ENCODE data around the gene DDAH1. TPM values are rescaled to one million over a fixed set of nuclear protein-coding genes. Genes with fewer than 3 reads are reported as not detected.

DDAH1 gene
- total RNA-seq, 1 experiment from 2014 or later = 36.3 TPM

DNA sequence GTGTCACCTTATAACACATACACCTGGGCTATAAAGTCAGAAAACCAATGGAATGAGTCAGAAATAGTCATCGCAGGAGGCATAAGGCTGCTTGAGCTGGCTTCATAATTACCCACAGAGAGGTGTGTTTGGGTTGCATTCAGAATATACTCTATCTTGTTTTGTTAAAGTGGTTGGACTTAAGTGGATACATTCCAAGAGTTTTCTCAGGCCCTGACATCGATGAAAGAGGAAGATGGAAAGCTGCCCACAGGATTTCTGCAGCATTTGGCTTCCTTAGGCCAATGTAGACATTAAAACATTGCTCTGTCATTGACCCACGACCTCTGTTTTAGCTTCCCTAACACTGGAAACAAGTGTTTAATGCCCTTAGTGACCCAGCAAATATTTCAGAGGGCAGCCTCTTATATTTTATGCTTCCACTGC lies 169.9 kb downstream of the DDAH1 start:
- H2AFZ ChIP-seq (ENCODE audit: low read length) = no peak overlapping the region
- H3K4me1 ChIP-seq (ENCODE audit: insufficient read depth, low read length) = no peaks in the 10 kb centered on the region
- H3K27me3 ChIP-seq (ENCODE audit: insufficient read depth, low read length) = no peaks in the 10 kb centered on the region
- H3K9me3 ChIP-seq (ENCODE audit: control insufficient read depth, low read depth, low read length) = no peaks in the 10 kb centered on the region
- H3K23ac ChIP-seq (ENCODE audit: insufficient read length, low read depth, low read length) = no peak overlapping the region
- H3K23me2 ChIP-seq (ENCODE audit: insufficient read length, low read depth, low read length, poor library complexity, severe bottlenecking) = no peaks in the 10 kb centered on the region
- no peak overlapping the region for H2BK5ac ChIP-seq (ENCODE audit: insufficient read length, low read length)
- Mint-ChIP-seq H3K27ac (no peak overlapping the region), H3K4me1 (peaks cover 12 to 13% of the 10 kb centered on the region in 2 experiments), H3K36me3 (ENCODE audit: insufficient read depth in 1 of 3, low read depth in 3 of 3) (no peaks in the 10 kb centered on the region), H3K27me3 (ENCODE audit: low read depth) (no peaks in the 10 kb centered on the region), H3K4me3 (no peak overlapping the region), H3K9me3 (no peaks in the 10 kb centered on the region)
- H4K8ac ChIP-seq (replicated peaks; ENCODE audit: insufficient read length, low read depth, low read length) = no peak overlapping the region
- no peak overlapping the region for H4K5ac ChIP-seq (ENCODE audit: insufficient read length, low read depth, low read length)
- no peak overlapping the region for H2AK5ac ChIP-seq (ENCODE audit: insufficient read length, low read length)
- H3K4me2 ChIP-seq (ENCODE audit: insufficient read depth, insufficient read length, low read length) = no peak overlapping the region
- no peak overlapping the region for H3K9ac ChIP-seq (ENCODE audit: extremely low read depth, insufficient read length, low read length)
- H3K79me2 ChIP-seq (ENCODE audit: insufficient read depth, low read length) = no peaks in the 10 kb centered on the region
- no peaks in the 10 kb centered on the region for H3K79me1 ChIP-seq (ENCODE audit: insufficient read depth, low read depth, low read length, poor library complexity, severe bottlenecking)
- H4K20me1 ChIP-seq (ENCODE audit: control insufficient read depth, insufficient read depth, insufficient read length) = no peaks in the 10 kb centered on the region
- no CpG with 5 or more reads among the region's 3 CpGs for WGBS (ENCODE audit: extremely low coverage, insufficient read length, low lambda C conversion rate)
- H3K14ac ChIP-seq (ENCODE audit: insufficient read depth, low read length) = no peak overlapping the region
- no peak overlapping the region for H2BK15ac ChIP-seq (ENCODE audit: low read depth, low read length)
- H3K27ac ChIP-seq (ENCODE audit: insufficient read length, low read depth, low read length) = no peak overlapping the region
- no peak overlapping the region for H2BK12ac ChIP-seq (ENCODE audit: insufficient read length, low read depth, low read length)
- DNase-seq = no peak
- no peak overlapping the region for H2BK20ac ChIP-seq (ENCODE audit: low read depth, low read length, poor library complexity, severe bottlenecking)
- no peak overlapping the region for H3K4ac ChIP-seq (ENCODE audit: low read depth, low read length)
- TF ChIP-seq, protein P1, sequence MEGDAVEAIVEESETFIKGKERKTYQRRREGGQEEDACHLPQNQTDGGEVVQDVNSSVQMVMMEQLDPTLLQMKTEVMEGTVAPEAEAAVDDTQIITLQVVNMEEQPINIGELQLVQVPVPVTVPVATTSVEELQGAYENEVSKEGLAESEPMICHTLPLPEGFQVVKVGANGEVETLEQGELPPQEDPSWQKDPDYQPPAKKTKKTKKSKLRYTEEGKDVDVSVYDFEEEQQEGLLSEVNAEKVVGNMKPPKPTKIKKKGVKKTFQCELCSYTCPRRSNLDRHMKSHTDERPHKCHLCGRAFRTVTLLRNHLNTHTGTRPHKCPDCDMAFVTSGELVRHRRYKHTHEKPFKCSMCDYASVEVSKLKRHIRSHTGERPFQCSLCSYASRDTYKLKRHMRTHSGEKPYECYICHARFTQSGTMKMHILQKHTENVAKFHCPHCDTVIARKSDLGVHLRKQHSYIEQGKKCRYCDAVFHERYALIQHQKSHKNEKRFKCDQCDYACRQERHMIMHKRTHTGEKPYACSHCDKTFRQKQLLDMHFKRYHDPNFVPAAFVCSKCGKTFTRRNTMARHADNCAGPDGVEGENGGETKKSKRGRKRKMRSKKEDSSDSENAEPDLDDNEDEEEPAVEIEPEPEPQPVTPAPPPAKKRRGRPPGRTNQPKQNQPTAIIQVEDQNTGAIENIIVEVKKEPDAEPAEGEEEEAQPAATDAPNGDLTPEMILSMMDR (conservative IDR thresholded peaks at IDR 0.05) = no peak
- no peak overlapping the region for H2BK120ac ChIP-seq (ENCODE audit: low read depth, low read length, poor library complexity, severe bottlenecking)
- no peak overlapping the region for H4K91ac ChIP-seq (ENCODE audit: insufficient read length, low read depth, low read length)
- H3K56ac ChIP-seq (ENCODE audit: insufficient read length, low read depth, low read length) = no peak overlapping the region
- no peak overlapping the region for H3T11ph ChIP-seq (ENCODE audit: low read length)
- H3K18ac ChIP-seq (ENCODE audit: insufficient read length, low read depth, low read length) = no peak overlapping the region

Measured in H9 (cell line).